GM12865 (cell line): Measurements from ENCODE around the gene ENHO.

Experiments used
- DNase-seq: peaks from one replicate; pipeline ENCODE4 v3.0.0; 2010; ENCODE audit warnings: low read depth
- H3K4me3 ChIP-seq: 2 replicates; pipeline ENCODE4 v1.5.1; 2011; ENCODE audit warnings: mild to moderate bottlenecking, low read depth, low read length, control low read depth
- CTCF ChIP-seq: IDR thresholded peaks from 2 replicates; pipeline ENCODE4 v1.5.1; 2011; ENCODE audit warnings: low read length, control low read depth, low read depth, inconsistent platforms; ENCODE audit not compliant: insufficient read depth; ENCODE audit errors: missing control alignments

ENHO gene

DNA sequence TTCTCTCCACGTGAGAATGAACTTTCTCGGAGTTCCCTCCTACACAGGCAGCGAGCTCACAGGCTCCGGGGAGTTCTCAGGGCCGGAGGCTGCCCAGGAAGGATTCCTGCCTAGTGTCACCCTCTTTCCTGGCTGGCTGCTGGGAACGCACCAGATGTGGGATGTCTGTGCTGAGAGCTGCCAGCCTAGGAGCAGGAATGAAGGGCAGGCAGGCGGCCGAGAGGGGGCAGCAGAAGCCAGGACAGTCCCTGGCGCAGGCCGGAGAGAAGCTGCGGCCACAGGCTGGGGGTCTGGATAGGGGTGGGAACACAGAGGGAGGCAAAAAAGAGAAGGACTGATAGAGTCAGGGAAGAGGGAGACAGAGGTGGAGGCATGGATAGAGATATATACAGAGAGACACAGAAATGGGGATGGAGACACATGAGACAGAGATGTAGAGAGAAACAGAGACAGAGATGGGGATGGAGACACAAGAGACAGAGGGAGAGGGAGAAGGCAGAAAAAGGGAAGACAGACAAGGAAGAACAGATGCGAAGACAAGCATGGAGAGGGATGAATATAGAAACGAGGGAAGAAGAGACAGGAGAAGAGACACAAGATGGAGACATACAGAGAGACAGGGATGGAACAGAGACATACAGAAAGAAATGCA, 25.3 kb upstream of the ENHO start:
- H3K4me3 ChIP-seq = no peak overlapping the region
- peak; percentile 75 for TF ChIP-seq CTCF
- peak; percentile 41 for DNase-seq

DNA sequence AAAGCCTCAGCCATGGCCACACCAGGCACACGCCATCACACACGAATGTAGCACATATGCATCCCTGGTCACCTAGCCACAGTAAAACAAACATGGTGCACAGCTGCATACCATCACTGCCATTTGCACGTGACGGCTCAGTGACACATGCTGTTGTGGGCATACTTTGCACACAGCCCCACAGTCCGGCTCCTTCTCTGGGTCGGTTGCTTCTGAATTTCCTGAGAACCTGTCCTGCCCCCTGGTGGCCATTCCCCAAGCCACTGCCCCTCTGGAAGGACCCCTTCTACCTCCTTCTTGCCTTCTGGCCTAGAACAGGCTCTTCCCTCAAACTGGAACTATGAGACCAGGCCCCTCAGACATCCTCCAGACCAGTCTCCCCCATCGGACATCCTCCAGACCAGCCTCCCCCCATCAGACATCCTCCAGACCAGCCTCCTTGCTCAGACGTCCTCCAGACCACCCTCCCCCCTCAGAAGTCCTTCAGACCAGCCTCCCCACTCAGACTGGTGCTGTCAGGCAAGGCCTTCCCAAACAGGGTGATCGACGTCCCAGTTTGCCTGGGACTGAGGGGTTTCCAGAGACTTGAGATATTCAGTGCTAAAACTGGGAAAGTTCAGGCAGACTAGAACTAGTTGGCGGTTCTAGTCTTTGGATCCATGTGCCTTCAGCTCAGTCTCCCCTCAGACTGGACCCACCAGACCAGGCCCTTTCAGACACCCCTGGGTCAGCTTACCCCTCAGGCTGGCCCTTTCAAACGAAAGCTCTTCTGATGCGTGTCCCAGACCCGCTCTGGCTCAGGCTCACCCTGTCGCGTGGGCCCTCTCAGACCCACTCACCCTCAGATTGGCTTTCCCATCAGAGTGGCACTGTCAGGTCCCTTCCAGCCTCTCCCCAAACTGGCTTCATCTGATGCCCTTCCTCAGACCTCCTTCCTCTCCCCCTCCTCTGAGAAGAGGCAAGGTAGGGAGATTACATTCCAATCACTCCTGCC, 24.3 kb upstream of the ENHO start:
- H3K4me3 ChIP-seq = no peak overlapping the region
- peak; percentile 75 for DNase-seq
- TF ChIP-seq CTCF = peak; percentile 65

- no peak for TF ChIP-seq CTCF
- no peak for DNase-seq
- H3K4me3 ChIP-seq = no peak overlapping the region
Observed at GRCh38 chr9:34546102-34546833, 23.5 kb upstream of the ENHO start.

GRCh38 chr9:34545497-34545896, 22.7 kb upstream of the ENHO start:
- no peak for DNase-seq
- H3K4me3 ChIP-seq = no peak overlapping the region

DNA sequence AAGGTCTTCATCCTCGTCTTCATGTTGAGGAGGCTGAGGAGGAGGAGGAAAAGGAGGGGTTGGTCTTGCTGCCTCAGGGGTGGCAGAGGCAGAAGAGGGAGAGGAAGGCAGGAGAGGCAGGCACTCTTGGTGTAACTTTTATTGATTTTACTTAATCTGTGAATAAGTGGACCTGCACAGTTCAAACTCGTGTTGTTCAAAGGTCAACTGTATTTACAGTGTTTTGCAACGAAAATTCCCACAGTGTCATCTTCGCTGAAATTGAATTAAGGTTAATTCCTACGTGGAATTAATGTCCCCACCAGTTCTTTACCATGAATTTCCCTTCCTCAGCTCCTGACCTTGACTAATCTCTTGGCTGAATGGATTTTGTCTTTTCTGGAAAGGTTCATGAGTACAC, 21.2 kb upstream of the ENHO start:
- no peak overlapping the region for H3K4me3 ChIP-seq
- TF ChIP-seq CTCF = no peak
- DNase-seq = no peak

More at GRCh38 chr9:34545497-34545896, 22.7 kb upstream of the ENHO start:
- no peak for TF ChIP-seq CTCF

- no peak overlapping the region for H3K4me3 ChIP-seq
- TF ChIP-seq CTCF = no peak
- DNase-seq = no peak
Observed at GRCh38 chr9:34541540-34541939, 18.8 kb upstream of the ENHO start.
